Body of pancreas (tissue), 4 donors: ENCODE results near the gene RELA.

Source experiments
- CTCF ChIP-seq, 7 experiments: fragments of 450-650 bp in 4 of 7; fragments of 200-600 bp in 3 of 7; sonication (generic) in 3 of 7; IDR thresholded peaks; one replicate each; pipeline ENCODE4 v1.5.1; 2016 to 2019; ENCODE audit warnings: antibody characterized with exemption in 7 of 7
- POLR2A ChIP-seq, 3 donors: fragments of 450-650 bp; IDR thresholded peaks; one replicate each; pipeline ENCODE4 v1.6.1; 2016; ENCODE audit warnings: antibody characterized with exemption in 3 of 3, mild to moderate bottlenecking in 2 of 3

- TF ChIP-seq CTCF (IDR thresholded peaks at IDR 0.05) (no peak), POLR2A (IDR thresholded peaks at IDR 0.05) (no peak)
Observed at GRCh38 chr11:65604258-65604657, 58.5 kb downstream of the RELA start.
